ENCODE measurements around the gene BCAS3.

DNA sequence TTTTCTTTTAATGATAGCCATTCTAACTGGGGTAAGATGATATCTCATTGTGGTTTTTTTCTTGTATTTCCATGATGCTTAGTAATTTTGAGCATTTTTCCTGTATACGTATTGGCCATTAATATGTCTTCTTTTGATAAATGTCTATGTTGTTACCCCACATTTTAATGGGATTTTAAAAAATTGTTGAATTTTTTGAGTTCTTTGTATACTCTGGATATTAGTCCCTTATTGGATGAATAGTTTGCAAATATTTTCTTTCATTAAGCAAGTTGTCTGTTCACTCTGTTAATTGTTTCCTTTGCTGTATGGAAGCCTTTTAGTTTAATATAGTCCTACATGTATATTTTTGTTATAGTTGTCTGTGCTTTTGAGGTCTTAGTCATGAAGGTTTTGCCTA, 79.8 kb downstream of the BCAS3 start:
- TF ChIP-seq, protein P1, sequence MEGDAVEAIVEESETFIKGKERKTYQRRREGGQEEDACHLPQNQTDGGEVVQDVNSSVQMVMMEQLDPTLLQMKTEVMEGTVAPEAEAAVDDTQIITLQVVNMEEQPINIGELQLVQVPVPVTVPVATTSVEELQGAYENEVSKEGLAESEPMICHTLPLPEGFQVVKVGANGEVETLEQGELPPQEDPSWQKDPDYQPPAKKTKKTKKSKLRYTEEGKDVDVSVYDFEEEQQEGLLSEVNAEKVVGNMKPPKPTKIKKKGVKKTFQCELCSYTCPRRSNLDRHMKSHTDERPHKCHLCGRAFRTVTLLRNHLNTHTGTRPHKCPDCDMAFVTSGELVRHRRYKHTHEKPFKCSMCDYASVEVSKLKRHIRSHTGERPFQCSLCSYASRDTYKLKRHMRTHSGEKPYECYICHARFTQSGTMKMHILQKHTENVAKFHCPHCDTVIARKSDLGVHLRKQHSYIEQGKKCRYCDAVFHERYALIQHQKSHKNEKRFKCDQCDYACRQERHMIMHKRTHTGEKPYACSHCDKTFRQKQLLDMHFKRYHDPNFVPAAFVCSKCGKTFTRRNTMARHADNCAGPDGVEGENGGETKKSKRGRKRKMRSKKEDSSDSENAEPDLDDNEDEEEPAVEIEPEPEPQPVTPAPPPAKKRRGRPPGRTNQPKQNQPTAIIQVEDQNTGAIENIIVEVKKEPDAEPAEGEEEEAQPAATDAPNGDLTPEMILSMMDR (IDR thresholded peaks at IDR 0.05): no peak
- no peak for TF ChIP-seq POLR2A (IDR thresholded peaks at IDR 0.05)
